HL-60 (cell line): ENCODE data around the gene FOXP1.

ENCODE experiments used
- DNase-seq, 2 experiments: peaks; one replicate each; pipeline ENCODE4 v3.0.0-alpha.2; 2010 to 2020; ENCODE audit warnings: low read depth in 1 of 2, low spot score in 1 of 2
- H3K27ac ChIP-seq: fragments of 250-450 bp; sonication (Bioruptor Pico); replicated peaks from 2 replicates; pipeline ENCODE4 v1.5.1; 2020; ENCODE audit warnings: mild to moderate bottlenecking, moderate library complexity
- H3K27me3 ChIP-seq: fragments of 250-450 bp; sonication (Bioruptor Pico); 2 replicates; pipeline ENCODE4 v1.5.1; 2021; ENCODE audit warnings: mild to moderate bottlenecking, moderate library complexity; ENCODE audit not compliant: insufficient read depth, poor library complexity, severe bottlenecking
- H3K4me3 ChIP-seq: replicated peaks from 2 replicates; pipeline ENCODE4 v1.5.1; 2011; ENCODE audit warnings: mild to moderate bottlenecking, control low read depth, low read length; ENCODE audit not compliant: insufficient read depth
- CTCF ChIP-seq: IDR thresholded peaks from one replicate; pipeline ENCODE4 v1.5.1; 2011; ENCODE audit warnings: low read length, control low read depth, inconsistent platforms; ENCODE audit not compliant: insufficient read depth
- GABPA ChIP-seq: IDR thresholded peaks from 2 replicates; pipeline ENCODE4 v1.6.1; 2012; ENCODE audit warnings: low read depth
- POLR2AphosphoS5 ChIP-seq: IDR thresholded peaks from 2 replicates; pipeline ENCODE4 v1.6.1; 2012; ENCODE audit warnings: low read depth
- REST ChIP-seq: IDR thresholded peaks from 2 replicates; pipeline ENCODE4 v1.6.1; 2012; ENCODE audit warnings: low read depth; ENCODE audit not compliant: insufficient replicate concordance
- SPI1 ChIP-seq: IDR thresholded peaks from 2 replicates; pipeline ENCODE4 v1.6.1; 2012; ENCODE audit warnings: low read depth, mild to moderate bottlenecking, borderline replicate concordance

FOXP1 gene

GRCh38 chr3:71153713-71154112, 429.8 kb downstream of the FOXP1 start:
- Histone ChIP-seq H3K4me3 (no peak overlapping the region), H3K27ac (no peak overlapping the region), H3K27me3 (no peaks in the 10 kb centered on the region)
- TF ChIP-seq SPI1 (no peak), CTCF (no peak), GABPA (no peak), POLR2AphosphoS5 (no peak), REST (no peak)
- DNase-seq: no peak

GRCh38 chr3:71152892-71153265, 430.6 kb downstream of the FOXP1 start:
- Histone ChIP-seq H3K27me3 (no peaks in the 10 kb centered on the region), H3K4me3 (no peak overlapping the region), H3K27ac (no peak overlapping the region)
- DNase-seq: no peak
- TF ChIP-seq SPI1 (no peak), REST (no peak), CTCF (no peak), POLR2AphosphoS5 (no peak), GABPA (no peak)

- TF ChIP-seq REST: no peak
- TF ChIP-seq GABPA: no peak
- TF ChIP-seq POLR2AphosphoS5: no peak
- no peak for TF ChIP-seq CTCF
- no peak for TF ChIP-seq SPI1
- Histone ChIP-seq H3K27ac (no peak overlapping the region), H3K27me3 (no peaks in the 10 kb centered on the region), H3K4me3 (no peak overlapping the region)
- no peak for DNase-seq
Observed at GRCh38 chr3:71152039-71152891, 431.3 kb downstream of the FOXP1 start.
